OCI-LY1 (cell line): ENCODE data around the gene PHOX2A.

Source experiments
- H2AFZ ChIP-seq: fragments of 200-600 bp; sonication (generic), shearing (Covaris generic); 2 replicates; pipeline ENCODE4 v1.6.0; 2014; ENCODE audit warnings: antibody characterized with exemption, mild to moderate bottlenecking, low read length
- H3F3A ChIP-seq: fragments of 200-600 bp; sonication (generic), shearing (Covaris generic); 2 replicates; pipeline ENCODE4 v1.6.0; 2014; ENCODE audit warnings: mild to moderate bottlenecking, antibody characterized with exemption, low read length, moderate library complexity; ENCODE audit not compliant: insufficient read depth
- H3K27ac ChIP-seq: fragments of 200-600 bp; sonication (generic); 2 replicates; pipeline ENCODE4 v1.5.1; 2014; ENCODE audit warnings: low read length, mixed run types, mild to moderate bottlenecking, low read depth; ENCODE audit not compliant: poor library complexity, severe bottlenecking
- H3K27me3 ChIP-seq: fragments of 200-600 bp; sonication (generic); 2 replicates; pipeline ENCODE4 v1.6.0; 2014; ENCODE audit warnings: antibody characterized with exemption, mild to moderate bottlenecking, low read length, moderate library complexity; ENCODE audit not compliant: insufficient read depth
- H3K36me3 ChIP-seq: fragments of 200-600 bp; sonication (generic); 2 replicates; pipeline ENCODE4 v1.6.1; 2014; ENCODE audit warnings: mild to moderate bottlenecking, antibody characterized with exemption, low read length, moderate library complexity, mixed read lengths; ENCODE audit not compliant: insufficient read depth
- H3K4me1 ChIP-seq: fragments of 200-600 bp; sonication (generic); 2 replicates; pipeline ENCODE4 v1.5.1; 2014; ENCODE audit warnings: mild to moderate bottlenecking, low read length, moderate library complexity; ENCODE audit not compliant: insufficient read depth, severe bottlenecking
- H3K4me2 ChIP-seq: fragments of 200-600 bp; sonication (generic), shearing (Covaris generic); 2 replicates; pipeline ENCODE4 v1.6.1; 2014; ENCODE audit warnings: low read length
- H3K4me3 ChIP-seq: fragments of 200-600 bp; sonication (generic); 2 replicates; pipeline ENCODE4 v1.5.1; 2014; ENCODE audit warnings: low read length, low read depth, mild to moderate bottlenecking, mixed read lengths; ENCODE audit not compliant: poor library complexity, severe bottlenecking
- H3K79me2 ChIP-seq: fragments of 200-600 bp; shearing (Covaris generic); 2 replicates; pipeline ENCODE4 v1.6.1; 2016; ENCODE audit warnings: mixed run types, low read length, mixed read lengths; ENCODE audit not compliant: insufficient read depth
- H3K9ac ChIP-seq: fragments of 200-600 bp; sonication (generic), shearing (Covaris generic); 2 replicates; pipeline ENCODE4 v1.6.1; 2014; ENCODE audit warnings: mild to moderate bottlenecking, low read length, mixed read lengths
- H3K9me2 ChIP-seq: fragments of 200-600 bp; sonication (generic), shearing (Covaris generic); 2 replicates; pipeline ENCODE4 v1.6.1; 2014; ENCODE audit warnings: low read depth, mild to moderate bottlenecking, low read length, mixed read lengths
- H3K9me3 ChIP-seq: fragments of 200-600 bp; shearing (Covaris generic); 2 replicates; pipeline ENCODE4 v1.6.1; 2014; ENCODE audit warnings: low read length, mixed read lengths
- H4K20me1 ChIP-seq: fragments of 200-600 bp; sonication (generic), shearing (Covaris generic); 2 replicates; pipeline ENCODE4 v1.6.0; 2016; ENCODE audit warnings: mild to moderate bottlenecking, low read length; ENCODE audit not compliant: insufficient read depth
- CTCF ChIP-seq: fragments of 200-600 bp; sonication (generic), shearing (Covaris generic); IDR thresholded peaks from 2 replicates; pipeline ENCODE4 v1.5.1; 2017; ENCODE audit warnings: mild to moderate bottlenecking, antibody characterized with exemption, low read length, moderate library complexity, mixed read lengths
- EZH2 ChIP-seq: fragments of 200-600 bp; sonication (generic), shearing (Covaris generic); IDR thresholded peaks from 2 replicates; pipeline ENCODE4 v1.8.0; 2017; ENCODE audit warnings: borderline replicate concordance, mixed run types, mild to moderate bottlenecking, antibody characterized with exemption, low read length, moderate library complexity, mixed read lengths

PHOX2A gene

GRCh38 chr11:72234920-72235319, 9.1 kb downstream of the PHOX2A start:
- no peak overlapping the region for H3K4me3 ChIP-seq
- no peaks in the 10 kb centered on the region for H3K9me3 ChIP-seq
- no peaks in the 10 kb centered on the region for H3F3A ChIP-seq
- H3K79me2 ChIP-seq, result no peaks in the 10 kb centered on the region
- no peaks in the 10 kb centered on the region for H4K20me1 ChIP-seq
- no peak overlapping the region for H3K4me2 ChIP-seq
- H3K4me1 ChIP-seq, result no peaks in the 10 kb centered on the region
- no peak for TF ChIP-seq EZH2
- TF ChIP-seq CTCF, result no peak
- no peaks in the 10 kb centered on the region for H3K27me3 ChIP-seq
- H3K9ac ChIP-seq, result no peak overlapping the region
- H3K9me2 ChIP-seq, result no peaks in the 10 kb centered on the region
- peaks cover 85% of the 10 kb centered on the region for H3K36me3 ChIP-seq
- no peak overlapping the region for H3K27ac ChIP-seq
- no peak overlapping the region for H2AFZ ChIP-seq

GRCh38 chr11:72234514-72234830, 9.5 kb downstream of the PHOX2A start:
- Histone ChIP-seq H3K4me3 (no peak overlapping the region), H4K20me1 (no peaks in the 10 kb centered on the region), H3K27ac (no peak overlapping the region), H3K79me2 (no peaks in the 10 kb centered on the region), H3F3A (no peaks in the 10 kb centered on the region), H3K4me1 (no peaks in the 10 kb centered on the region), H3K9me2 (no peaks in the 10 kb centered on the region), H3K9me3 (no peaks in the 10 kb centered on the region), H2AFZ (no peak overlapping the region), H3K9ac (no peak overlapping the region), H3K27me3 (no peaks in the 10 kb centered on the region), H3K4me2 (no peak overlapping the region), H3K36me3 (peaks cover 89% of the 10 kb centered on the region)
- TF ChIP-seq EZH2, result no peak
- no peak for TF ChIP-seq CTCF

DNA sequence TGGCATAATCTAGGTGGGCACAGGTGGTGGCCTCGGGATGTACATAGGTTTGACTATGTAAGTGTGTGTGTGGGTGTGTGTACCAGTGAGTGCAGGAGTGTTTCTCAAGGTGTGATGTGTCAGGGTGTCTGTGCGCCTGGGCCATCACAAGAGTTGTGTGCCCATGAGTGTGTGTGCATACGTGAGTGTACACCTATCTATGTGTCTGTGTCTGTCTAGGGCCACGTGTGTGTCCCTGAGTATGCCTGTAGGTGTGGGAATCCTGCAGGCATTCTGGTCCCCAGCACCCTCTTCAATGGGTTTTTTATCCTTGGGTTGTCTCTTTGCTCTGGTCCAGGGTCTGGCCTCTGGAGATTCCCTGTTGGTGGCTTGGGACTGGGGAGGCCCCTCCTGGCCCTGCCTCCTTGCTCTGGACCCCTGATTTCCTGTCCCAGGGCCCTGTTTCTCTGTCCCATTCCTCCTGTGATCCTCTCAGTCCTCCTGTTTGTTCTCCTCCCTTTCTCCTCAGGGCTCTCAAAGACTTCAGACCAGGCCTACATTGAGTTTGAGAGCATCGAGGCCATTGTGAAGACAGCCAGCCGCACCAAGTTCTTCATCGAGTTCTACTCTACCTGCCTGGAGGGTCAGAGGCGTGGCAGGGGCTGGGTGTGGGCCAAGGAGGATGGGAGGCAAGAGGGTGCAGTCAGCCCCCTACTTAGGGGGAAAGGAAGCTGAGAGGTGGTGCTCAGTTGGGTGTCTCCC, 10.0 kb downstream of the PHOX2A start:
- no peak overlapping the region for H3K27ac ChIP-seq
- peaks cover 95% of the 10 kb centered on the region for H3K36me3 ChIP-seq

More for the DNA sequence above, 10.0 kb downstream of the PHOX2A start:
- Histone ChIP-seq H3F3A (no peaks in the 10 kb centered on the region), H2AFZ (no peak overlapping the region), H3K4me1 (no peaks in the 10 kb centered on the region), H4K20me1 (no peaks in the 10 kb centered on the region), H3K4me2 (no peak overlapping the region), H3K9me3 (no peaks in the 10 kb centered on the region), H3K9me2 (no peaks in the 10 kb centered on the region), H3K9ac (no peak overlapping the region), H3K27me3 (no peaks in the 10 kb centered on the region), H3K4me3 (no peak overlapping the region), H3K79me2 (no peaks in the 10 kb centered on the region)
- no peak for TF ChIP-seq CTCF
- no peak for TF ChIP-seq EZH2
